GM12864 (cell line): ENCODE measurements around the gene LRFN3.

Source experiments
- DNase-seq: peaks from one replicate; pipeline ENCODE4 v3.0.0-alpha.2; 2011; ENCODE audit warnings: low read depth
- H3K4me3 ChIP-seq: 2 replicates; pipeline ENCODE4 v1.5.1; 2011; ENCODE audit warnings: mild to moderate bottlenecking, low read depth, low read length, control low read depth
- CTCF ChIP-seq: IDR thresholded peaks from 2 replicates; pipeline ENCODE4 v1.5.1; 2011; ENCODE audit warnings: low read depth, mild to moderate bottlenecking, moderate library complexity, low read length, control low read depth, inconsistent platforms; ENCODE audit errors: missing control alignments

LRFN3 gene

GRCh38 chr19:35915443-35915842 is 20.7 kb upstream of the LRFN3 start:
- TF ChIP-seq CTCF: no peak
- no peak overlapping the region for H3K4me3 ChIP-seq
- no peak for DNase-seq

DNA sequence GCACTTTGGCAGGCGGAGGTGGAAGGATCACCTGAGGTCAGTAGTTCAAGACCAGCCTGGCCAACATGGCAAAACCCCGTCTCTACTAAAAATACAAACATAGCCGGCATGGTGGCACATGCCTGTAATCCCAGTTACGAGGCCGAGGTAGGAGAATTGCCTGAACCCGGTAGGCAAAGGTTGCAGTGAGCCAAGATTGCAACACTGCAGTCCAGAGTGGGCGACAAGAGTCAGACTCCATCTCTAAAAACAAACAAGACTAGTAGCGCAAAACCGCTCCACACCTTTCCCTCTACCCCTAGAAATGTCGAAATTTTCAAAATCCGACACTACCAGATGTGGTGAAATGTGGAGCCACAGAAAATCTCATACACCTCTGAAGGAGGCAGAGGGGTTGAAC is 16.9 kb upstream of the LRFN3 start:
- no peak for DNase-seq
- TF ChIP-seq CTCF: no peak
- H3K4me3 ChIP-seq: no peak overlapping the region

GRCh38 chr19:35921012-35921411 is 15.2 kb upstream of the LRFN3 start:
- DNase-seq: no peak
- no peak for TF ChIP-seq CTCF
- no peak overlapping the region for H3K4me3 ChIP-seq

DNA sequence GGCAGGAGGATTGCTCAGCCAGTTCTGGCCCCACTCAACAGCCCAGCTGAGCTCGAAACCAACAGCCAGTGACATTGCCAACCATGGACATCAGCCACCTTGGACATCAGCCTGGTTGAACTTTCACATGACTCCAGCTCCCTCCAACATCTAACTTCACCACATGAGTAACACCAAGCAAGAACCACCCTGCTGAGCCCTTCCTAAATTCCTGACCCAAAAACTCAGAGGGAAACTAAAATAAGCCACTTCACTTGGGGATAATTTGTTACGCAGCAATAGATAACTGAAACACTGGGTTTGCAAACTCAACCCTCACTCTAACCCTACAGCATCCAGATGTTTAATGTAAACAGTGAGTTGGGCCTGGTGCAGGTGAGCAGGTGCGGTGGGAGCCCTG is 10.7 kb upstream of the LRFN3 start:
- no peak overlapping the region for H3K4me3 ChIP-seq
- no peak for DNase-seq
- no peak for TF ChIP-seq CTCF

- no peak for DNase-seq
Measured at GRCh38 chr19:35928507-35928906, 7.7 kb upstream of the LRFN3 start.

GRCh38 chr19:35929876-35930275 is 6.3 kb upstream of the LRFN3 start:
- no peak for DNase-seq
- no peak overlapping the region for H3K4me3 ChIP-seq
- no peak for TF ChIP-seq CTCF

More at GRCh38 chr19:35928507-35928906, 7.7 kb upstream of the LRFN3 start:
- no peak overlapping the region for H3K4me3 ChIP-seq
- TF ChIP-seq CTCF: no peak

GRCh38 chr19:35931161-35931873 is 4.9 kb upstream of the LRFN3 start:
- peak overlapping the region; percentile 49 for H3K4me3 ChIP-seq
- peak; percentile 95 for TF ChIP-seq CTCF
- DNase-seq: peak; percentile 99
